Lower leg skin (tissue), 3 donors: ENCODE data around the gene PACS1.

ENCODE experiments used
- POLR2A ChIP-seq, 2 donors: fragments of 450-650 bp; IDR thresholded peaks; one replicate each; pipeline ENCODE4 v1.6.1; 2016 to 2017; ENCODE audit warnings: antibody characterized with exemption in 2 of 2, mild to moderate bottlenecking in 1 of 2, moderate library complexity in 1 of 2
- TF ChIP-seq, protein P1 (sequence below), 3 donors: fragments of 450-650 bp; IDR thresholded peaks; one replicate each; pipeline ENCODE4 v1.5.1; 2016; ENCODE audit warnings: antibody characterized with exemption in 3 of 3, mild to moderate bottlenecking in 3 of 3, moderate library complexity in 2 of 3

- no peak for TF ChIP-seq POLR2A (IDR thresholded peaks at IDR 0.05)
- TF ChIP-seq, protein P1, sequence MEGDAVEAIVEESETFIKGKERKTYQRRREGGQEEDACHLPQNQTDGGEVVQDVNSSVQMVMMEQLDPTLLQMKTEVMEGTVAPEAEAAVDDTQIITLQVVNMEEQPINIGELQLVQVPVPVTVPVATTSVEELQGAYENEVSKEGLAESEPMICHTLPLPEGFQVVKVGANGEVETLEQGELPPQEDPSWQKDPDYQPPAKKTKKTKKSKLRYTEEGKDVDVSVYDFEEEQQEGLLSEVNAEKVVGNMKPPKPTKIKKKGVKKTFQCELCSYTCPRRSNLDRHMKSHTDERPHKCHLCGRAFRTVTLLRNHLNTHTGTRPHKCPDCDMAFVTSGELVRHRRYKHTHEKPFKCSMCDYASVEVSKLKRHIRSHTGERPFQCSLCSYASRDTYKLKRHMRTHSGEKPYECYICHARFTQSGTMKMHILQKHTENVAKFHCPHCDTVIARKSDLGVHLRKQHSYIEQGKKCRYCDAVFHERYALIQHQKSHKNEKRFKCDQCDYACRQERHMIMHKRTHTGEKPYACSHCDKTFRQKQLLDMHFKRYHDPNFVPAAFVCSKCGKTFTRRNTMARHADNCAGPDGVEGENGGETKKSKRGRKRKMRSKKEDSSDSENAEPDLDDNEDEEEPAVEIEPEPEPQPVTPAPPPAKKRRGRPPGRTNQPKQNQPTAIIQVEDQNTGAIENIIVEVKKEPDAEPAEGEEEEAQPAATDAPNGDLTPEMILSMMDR (IDR thresholded peaks at IDR 0.05): no peak
These were observed 46.7 kb downstream of the PACS1 start for GRCh38 chr11:66116576-66117361.
